Measurements from ENCODE around the gene JAZF1.

Gene JAZF1

DNA sequence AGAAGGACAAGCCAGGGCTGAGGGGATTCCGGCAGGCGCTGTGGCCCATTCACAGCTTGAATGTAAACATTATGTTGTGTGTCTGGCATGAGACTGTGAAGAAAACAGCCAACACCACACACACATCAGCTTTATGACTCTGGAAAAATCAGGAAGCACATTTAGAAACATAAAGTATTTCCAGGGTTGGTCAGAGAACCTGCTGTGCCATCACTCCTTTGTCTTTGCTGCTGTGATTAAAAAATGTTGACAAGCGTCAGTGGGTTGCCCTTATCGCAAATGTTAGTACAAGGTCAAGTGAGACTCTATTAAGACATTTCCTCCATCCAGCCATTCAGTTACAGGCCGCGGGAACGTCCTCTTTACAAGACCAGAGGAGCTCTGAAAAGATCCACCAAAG, 345.2 kb downstream of the JAZF1 start:
- no peak for DNase-seq (ENCODE audit: low spot score)

DNA sequence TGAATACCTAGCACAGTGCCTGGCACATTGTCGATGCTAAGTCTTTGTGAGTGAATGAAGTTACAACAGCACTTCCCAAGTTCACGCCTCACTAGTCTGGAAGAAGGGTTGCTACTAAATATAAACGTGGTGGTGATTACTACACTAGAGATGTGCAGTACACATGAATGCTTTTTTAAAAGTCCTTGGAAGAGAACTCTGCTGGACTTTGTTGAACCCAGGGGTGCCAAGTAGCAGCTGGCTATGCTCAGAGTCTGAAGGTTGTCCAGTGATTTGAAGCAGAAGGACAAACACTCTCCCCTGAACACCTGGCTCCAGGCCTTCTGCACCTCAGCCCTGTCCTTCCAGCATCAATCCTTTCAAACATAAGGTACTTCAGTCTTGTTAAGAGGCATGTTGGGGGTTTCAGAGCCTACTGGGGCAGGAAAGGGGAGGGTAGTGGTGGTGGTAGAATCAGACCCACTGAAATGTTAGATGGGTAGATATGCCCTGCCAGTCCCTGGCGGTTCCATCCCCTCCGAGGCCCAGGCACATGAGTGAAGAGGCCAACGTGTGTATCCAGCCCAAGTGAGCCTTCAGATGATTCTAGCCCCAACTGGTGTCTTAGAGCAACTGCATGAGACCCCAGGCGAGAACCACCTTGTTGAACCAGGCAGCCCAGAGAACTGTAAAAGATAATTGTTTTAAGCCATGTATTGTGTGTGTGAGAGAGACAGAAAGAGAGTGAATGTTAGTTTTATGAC, 346.2 kb downstream of the JAZF1 start:
- no peak for DNase-seq (ENCODE audit: low spot score)

DNA sequence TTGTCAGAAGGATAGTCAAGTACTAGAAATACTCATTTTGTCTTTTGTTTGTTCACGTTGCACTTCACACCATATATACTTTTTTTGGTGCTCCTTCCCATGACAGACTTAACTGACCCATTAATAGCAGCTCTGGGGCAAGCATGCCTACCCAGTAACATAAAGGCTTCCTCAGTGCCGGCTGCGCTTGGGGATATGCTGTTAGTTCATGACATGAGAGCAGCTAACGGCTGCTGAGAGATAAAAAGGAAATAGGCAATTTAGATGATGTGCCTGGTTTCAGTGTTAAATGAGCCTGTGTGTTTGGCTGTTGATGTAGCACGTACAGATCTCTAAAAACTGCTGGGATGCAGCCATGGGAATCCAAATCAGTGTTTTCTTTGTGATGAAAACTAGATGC, 354.2 kb downstream of the JAZF1 start:
- no peak for DNase-seq (ENCODE audit: low spot score)

DNA sequence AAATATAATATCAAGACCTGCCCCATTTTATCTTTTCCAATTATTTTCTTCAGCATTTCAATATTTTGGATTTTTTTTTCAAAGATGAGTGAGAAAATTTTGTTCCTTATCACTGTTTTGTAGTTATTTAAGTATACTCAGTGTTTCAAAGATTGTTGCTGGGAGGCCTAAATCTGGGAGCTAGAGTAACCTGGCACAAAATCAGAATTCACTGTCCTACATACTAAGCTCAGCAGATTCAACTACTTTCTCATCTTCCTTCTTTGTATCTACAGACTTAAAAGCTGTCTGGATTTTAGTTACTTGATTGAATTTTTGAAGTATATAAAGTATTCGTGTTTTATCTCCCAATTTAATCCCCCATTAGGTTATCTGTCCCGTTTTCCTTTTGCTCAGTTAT, 354.7 kb downstream of the JAZF1 start:
- no peak for DNase-seq (ENCODE audit: low spot score)

DNA sequence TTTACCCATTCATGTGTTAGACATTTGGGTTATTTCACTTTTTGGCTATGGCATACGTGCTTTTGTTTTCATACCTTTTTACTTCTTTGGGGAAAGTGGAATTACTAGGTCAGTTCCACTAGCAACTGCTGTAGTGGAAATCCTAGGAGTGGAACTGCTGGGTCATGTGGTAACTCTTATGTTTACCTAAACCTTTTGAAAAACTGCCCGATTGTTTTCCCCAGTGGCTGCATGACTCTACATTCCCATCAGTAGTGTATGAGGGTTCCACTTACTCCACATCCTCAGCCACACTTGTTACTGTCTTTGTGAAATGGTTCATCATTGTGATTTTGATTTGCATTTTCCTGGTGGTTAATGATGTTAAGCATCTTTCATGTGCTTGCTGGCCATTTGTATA, 358.4 kb downstream of the JAZF1 start:
- DNase-seq (ENCODE audit: low spot score) = no peak

DNA sequence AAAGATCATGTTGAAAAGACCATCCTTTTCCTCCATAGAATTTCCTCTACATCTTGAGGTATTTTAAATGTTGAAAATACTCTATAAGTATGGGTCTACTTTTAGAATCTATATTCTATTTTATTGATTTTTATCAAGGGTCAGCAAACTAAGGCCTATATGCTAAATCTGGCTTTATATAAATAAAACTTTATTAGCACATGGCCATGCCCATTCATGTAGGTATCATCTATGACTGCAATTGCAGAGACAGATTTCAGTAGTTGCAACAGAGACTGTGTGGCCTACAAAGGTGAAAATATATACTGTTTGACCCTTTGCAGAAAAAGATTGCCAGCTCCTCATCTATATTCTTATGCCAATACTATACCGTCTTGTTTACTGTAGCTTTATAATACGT, 367.9 kb downstream of the JAZF1 start:
- DNase-seq (ENCODE audit: low spot score) = no peak

DNA sequence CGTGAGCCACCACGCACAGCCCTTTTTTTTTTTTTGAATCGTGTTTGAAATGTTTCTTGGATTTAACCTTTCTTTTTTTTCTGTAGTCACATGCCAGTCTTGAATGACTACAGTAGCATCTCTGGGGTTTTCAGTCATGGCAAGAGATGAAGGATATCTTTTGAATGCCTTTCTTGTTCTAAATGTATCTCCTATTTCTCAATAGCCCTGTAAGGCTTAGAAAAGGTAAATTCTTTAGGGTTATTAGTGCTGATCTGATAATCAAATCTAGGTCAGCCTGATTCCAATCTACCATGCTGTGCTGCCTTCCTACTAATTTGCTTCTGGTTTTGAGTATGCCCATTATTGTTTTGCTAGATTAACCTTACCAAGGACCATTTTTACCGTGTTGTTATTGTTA, 370.4 kb downstream of the JAZF1 start:
- DNase-seq (ENCODE audit: low spot score) = no peak

DNA sequence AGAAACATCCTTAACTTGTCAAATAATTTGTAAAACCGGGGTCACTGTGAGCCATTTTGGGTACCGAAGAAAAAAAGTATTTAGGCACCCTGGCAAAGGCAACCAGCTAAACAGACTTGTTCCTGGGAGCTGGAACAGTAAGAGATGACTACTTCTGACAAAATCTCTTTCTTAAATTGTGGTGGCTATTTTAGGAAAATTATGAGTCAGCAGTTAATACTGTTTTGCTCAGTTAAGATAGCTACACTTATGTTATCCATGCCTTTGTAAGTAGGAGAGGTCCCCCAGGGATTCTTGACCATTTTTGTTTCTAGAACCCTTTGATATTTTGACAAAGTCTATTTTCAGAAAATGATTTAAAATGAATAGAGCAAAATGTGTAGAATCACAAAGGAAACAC, 372.0 kb downstream of the JAZF1 start:
- DNase-seq (ENCODE audit: low spot score) = no peak

DNA sequence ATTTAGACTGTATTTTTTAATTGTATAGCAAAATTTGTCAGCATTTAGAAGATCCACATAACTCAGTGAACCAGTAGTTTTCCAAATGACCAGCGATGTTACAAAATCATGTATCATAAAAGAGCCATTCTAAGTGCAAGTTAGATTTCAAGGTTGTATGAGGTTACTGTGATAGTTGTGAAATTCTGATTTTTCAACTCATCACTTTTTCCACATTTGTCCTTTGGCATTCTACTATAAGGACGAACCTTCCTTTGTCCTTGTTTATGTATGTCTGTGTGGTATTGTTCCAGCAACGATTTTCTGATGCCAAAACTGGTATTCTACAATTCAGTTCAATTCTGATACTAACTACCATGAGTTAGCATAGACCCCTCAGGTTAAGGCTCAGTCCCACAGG, 376.5 kb downstream of the JAZF1 start:
- DNase-seq (ENCODE audit: low spot score) = no peak

DNA sequence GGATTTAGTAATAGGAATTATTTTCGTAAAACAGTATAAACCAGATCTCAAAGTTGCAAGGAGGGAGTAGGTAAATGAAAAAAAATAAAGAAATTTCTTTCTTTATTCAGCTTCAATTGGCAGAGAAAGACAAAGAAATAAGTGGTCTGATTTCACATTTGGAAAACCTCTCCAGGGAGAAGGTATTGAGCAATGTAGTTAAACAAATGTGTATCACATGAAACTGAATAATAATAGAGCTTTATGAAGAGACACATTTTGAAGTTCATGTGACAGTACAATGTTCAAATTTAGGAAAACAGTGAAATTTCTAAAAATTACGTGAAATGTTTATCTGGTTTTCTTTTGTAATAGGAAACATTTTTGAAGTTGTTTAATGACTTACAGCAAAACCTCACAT, 377.6 kb downstream of the JAZF1 start:
- no peak for DNase-seq (ENCODE audit: low spot score)

DNA sequence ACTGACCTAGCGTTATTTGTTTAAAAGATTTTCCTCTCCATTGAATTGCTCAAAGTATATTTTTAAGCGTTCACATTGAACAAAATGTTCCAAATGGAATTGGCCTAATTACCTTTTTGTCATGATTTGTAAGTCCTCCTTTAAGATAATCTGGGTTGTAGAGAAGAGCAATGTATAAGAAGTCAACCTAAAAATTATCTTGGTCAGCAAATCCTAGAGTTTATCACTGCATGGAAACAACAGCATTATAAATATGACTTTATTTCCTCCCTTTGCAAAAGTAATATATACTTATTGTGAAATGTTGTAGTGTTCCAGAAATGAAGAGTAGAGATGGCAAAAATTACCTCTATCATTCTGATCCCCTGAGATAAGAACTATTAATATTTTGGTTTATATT, 381.4 kb downstream of the JAZF1 start:
- no peak for DNase-seq (ENCODE audit: low spot score)

DNA sequence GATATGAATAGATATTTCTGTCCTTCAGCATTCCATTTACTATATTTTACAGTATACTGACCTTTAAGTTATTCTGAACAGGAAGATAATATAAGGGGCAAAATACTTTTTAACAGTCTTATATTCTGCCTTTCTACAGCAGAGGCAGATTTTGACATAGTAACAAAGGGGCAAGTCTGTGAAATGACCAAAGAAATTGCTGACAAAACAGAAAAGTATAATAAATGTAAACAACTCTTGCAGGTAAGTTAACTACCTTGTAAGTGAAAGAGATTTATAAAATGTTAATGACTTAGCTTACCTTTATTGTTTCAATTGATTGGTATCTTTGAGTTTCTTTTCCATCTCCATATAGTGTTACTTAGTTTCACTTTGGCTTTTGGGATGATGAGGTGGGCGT, 384.6 kb downstream of the JAZF1 start:
- no peak for DNase-seq (ENCODE audit: low spot score)

DNA sequence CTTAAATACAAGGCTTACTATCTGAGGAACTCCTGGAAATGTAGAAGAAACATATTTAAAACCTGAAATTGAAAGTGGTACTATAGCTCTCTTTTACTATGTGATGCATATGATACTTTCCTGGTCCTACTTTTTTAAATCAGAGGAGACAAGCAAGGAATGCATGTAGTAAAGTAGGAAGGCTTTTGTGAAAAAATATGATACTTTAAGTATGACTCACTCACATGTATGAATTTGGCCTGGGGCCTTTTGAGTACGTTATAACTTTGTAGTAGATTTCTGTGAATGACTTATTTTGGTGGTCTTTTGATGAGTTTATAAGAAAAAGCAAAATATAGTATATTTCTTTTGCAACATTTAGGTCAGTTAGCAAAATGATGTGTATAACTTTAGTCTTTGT, 386.8 kb downstream of the JAZF1 start:
- DNase-seq (ENCODE audit: low spot score) = no peak

DNA sequence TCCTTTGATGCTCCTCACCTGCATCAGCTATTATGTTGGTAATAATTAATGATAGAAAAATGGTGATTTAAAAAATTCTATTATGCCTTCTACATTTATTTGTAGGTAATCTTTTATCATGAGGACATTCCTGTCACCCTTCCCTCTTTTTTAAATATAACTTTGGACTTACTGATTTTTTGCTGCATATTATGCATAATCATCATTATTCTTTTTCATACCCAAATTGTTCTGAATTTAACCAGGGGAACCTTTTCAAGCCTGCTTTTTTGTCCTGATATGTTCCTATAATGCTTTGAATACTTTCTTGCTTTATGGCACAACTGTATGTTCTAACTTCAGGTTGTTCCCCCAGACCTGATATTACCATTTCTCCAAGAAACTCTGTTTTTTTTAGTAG, 392.2 kb downstream of the JAZF1 start:
- DNase-seq (ENCODE audit: low spot score) = no peak

DNA sequence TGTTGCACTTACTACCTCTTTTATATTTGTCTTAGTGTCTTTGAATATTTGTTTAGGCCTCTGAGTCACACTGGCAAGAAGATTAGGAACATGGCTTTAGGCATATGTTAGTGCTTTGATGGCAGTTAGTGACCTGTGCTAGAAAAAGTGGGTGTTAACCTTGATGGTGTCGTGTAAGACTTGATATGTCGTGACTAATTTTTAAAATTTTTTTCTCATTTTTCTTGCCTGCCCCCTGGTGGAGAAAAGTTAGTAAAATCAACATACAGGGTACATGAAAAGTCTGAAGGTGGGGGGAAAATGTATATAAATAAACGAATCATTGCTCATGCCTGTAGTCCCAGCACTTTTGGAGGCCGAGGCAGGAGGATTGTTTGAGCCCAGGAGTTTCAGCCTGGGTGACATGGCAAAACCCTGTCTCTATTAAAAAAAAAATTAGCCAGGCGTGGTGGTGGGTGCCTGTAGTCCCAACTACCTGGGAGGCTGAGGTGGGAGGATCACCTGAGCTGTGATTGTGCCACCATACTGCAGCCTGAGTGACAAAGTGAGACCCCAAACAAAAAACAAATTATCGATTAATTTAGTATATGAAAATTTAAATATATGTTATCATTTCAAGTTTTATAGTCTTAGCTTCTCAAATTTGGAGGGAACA, 396.1 kb downstream of the JAZF1 start:
- DNase-seq (ENCODE audit: low spot score) = peak; percentile 77

DNA sequence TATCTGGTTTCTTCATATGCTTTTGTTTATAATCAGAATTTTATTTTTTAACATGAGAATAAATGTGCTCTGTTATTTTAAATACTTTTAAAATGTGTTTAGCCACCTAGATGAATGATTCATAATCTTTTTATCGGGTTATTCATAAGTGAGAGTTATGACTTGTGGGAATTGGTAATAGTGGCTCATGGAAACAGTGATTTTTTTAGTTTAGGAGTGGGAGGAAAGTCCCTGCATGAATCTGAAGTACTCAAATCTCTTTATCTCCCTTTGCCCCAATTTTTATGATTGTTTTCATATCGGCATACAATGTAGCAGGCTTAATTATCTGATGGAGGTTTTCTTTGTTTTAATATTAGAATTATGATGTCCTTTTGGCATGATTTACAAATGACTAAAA, 397.7 kb downstream of the JAZF1 start:
- no peak for DNase-seq (ENCODE audit: low spot score)

DNA sequence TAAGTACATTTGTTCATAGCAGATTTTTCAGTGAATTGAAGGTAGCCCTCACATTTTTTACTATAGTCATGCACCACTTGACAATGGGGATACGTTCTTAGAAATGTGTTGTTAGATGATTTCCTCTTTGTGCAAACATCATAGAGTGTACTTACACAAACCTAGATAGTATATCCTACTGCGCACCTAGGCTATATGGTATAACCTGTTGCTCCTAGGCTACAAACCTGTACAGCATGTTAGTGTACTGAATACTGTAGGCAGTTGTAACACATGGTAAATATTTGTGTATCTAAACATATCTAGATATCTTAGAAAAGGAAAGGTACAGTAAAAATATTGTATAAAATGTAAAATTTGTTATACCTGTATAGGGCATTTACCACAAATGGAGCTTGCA, 399.4 kb downstream of the JAZF1 start:
- DNase-seq (ENCODE audit: low spot score) = no peak

Measured in SW480 (cell line).